ENCODE results near the gene PDF. TPM values are rescaled to one million over a fixed set of nuclear protein-coding genes. Genes with fewer than 3 reads are reported as not detected.
"Not testable (repeated sequence)": the region's sequence is repeated elsewhere in the genome, so short reads cannot be mapped to it uniquely, and the experiment has no call there.

PDF gene
- polyA plus RNA-seq, 10 donors = 2.3 to 7.1 (median 3.8) TPM

GRCh38 chr16:69318177-69318910 lies 12.0 kb downstream of the PDF start:
- DNase-seq = no peak

GRCh38 chr16:69316595-69317034 lies 13.8 kb downstream of the PDF start:
- no peak for DNase-seq

- DNase-seq = no peak
Observed at GRCh38 chr16:69315486-69316311, 14.7 kb downstream of the PDF start.

- no peak for DNase-seq
Observed at GRCh38 chr16:69314534-69314933, 15.9 kb downstream of the PDF start.

GRCh38 chr16:69313469-69313868 lies 16.9 kb downstream of the PDF start:
- DNase-seq = no peak

DNA sequence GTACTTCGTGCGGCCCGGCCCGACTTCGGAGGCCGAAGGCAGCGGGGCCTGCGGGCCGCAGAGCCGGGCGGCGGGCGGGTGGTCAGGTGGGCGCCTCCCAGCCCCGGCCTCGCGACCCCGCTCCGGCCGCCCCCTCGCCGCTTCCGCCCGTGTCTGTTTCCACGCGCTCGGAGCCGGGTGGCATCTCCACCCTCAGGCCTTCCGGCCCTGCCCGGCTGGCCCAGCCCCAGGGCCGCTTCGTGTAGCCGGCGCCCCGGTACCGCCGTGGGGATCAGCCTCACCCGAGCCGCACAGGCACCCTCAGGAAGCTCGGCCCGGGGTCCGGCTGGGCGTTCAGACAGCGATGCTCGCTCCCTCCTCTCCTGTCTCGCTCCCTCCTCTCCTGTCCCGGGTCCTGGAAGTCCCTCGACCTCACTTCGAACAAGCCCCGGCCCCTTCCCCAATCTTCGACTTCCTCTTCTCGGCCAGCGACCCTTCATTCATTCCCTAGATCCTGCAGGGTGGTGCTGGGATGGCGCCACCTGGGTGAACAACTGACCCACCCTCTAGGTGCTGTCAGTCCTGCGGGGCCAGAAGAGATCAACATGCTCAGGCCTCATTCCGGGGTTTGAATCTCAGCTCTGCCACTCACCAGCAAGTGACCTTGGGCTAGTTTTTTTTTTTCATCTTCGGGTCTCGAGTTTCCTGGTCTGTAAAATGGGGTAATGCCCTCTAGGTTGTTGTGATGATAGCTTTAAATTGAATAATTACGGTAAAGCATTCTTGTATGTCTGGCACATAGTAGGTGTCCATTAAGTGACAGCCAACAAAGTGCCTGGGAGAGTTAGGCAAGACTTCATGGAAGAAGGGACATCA lies 18.6 kb downstream of the PDF start:
- DNase-seq = no peak

GRCh38 chr16:69310653-69311532 lies 19.5 kb downstream of the PDF start, which contains the start of gene VPS4A:
Gene VPS4A, plus strand, starts transcription at chr16:69311350. Its CDS starts 162 bp downstream, at chr16:69311512.
- DNase-seq = peak; percentile 95 to 98 (median 96)

GRCh38 chr16:69309316-69309715 lies 21.1 kb downstream of the PDF start:
- peak in 1 of 3 donors; percentile 44 for DNase-seq

DNA sequence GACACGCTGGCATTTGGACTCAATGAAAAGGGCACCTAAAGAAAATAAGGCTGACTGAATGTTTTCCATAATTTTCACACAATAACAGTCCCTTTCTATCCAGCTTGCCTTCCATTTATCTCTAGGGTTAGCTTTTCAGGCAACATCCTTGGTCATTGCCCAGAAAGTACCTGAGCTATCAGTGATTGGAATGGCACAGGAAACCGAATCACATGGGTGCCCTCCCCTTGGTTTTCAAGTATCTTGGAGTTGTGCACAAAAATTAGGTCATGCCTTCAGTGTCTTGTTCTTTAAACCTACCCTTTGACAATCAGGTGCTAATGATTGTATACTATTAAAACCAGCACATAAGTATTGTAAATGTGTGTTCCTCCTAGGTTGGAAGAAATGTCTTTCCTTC lies 22.5 kb downstream of the PDF start:
- DNase-seq = no peak

GRCh38 chr16:69307091-69307490 lies 23.3 kb downstream of the PDF start:
- DNase-seq = no peak

GRCh38 chr16:69306031-69306430 lies 24.4 kb downstream of the PDF start:
- no peak for DNase-seq

- DNase-seq = no peak
Observed at GRCh38 chr16:69302301-69302700, 28.1 kb downstream of the PDF start.

DNA sequence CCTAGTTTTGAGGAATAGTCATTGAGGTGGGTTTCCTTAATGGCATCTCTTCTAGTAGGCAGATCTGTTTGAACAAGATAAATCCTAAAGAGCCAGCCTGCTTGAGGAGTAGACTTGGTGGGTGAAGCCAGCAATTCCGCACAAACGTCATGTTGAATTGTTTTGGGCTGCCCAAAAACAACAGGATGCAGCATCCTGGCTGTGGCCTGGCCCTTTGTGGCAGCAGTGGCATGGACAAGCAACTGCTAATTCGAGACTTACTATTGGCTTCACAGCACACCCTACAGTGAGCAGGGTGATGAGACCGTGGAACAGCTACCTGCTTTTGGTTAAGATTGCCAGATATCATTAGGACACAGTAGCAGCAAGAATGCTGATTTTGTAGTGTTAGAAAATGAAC lies 28.5 kb downstream of the PDF start:
- no peak for DNase-seq

- no peak for DNase-seq
Observed at GRCh38 chr16:69301187-69301586, 29.2 kb downstream of the PDF start.

DNA sequence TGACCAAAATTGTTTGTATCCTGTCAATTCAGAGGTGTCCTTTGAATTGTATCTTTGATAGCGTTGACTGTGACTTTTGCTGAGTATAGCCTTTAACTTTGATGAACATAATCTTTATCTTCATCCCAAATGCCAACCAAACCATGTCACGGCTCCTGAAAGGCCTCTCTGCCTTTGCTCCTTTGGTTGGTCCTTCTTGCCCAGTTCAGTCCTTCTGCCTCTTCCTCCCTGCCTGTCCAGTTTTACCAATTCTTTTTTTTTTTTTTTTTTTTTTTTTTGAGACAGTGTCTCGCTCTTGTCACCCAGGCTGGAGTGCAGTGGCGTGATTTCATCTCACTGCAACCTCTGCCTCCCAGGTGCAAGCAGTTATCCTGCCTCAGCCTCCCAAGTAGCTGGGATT lies 32.1 kb downstream of the PDF start:
- no peak for DNase-seq

GRCh38 chr16:69296771-69297170 lies 33.6 kb downstream of the PDF start:
- not testable (repeated sequence) for DNase-seq

DNA sequence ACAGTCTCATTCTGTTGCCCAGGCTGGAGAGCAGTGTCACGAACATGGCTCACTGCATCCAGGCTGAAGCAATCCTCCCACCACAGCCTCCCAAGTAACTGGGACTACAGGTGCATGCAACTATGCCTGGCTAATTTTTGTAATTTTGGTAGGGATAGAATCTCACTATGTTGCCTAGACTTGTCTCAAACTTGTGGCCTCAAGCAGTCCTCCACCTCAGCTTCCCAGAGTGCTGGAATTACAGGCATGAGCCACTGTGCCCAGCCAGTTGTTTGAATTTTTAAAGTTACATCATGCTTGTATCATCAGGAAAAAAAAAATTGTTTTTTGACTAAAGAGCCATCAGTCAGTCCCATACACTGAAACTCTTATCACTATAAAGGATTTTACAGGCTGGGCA lies 36.3 kb downstream of the PDF start:
- DNase-seq = no peak

DNA sequence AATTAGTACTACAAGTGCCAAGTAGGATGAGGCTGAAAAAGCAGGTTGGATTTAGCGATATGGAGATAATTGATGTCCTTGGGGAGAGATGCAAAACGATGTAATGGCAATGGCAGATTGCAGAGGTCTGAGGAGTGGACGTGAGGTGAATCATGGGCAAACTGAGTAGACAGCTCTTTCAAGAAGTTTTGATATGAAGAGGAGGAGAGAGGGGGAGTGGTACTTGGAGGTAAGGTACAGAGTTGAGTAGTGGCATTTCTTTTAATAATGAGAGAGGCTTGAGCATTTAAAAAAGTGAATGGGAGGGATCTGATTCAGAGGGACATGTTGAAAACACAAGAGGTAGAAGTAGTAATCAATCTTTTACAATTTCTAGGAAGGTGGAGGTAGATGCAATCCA lies 37.0 kb downstream of the PDF start:
- no peak for DNase-seq

DNA sequence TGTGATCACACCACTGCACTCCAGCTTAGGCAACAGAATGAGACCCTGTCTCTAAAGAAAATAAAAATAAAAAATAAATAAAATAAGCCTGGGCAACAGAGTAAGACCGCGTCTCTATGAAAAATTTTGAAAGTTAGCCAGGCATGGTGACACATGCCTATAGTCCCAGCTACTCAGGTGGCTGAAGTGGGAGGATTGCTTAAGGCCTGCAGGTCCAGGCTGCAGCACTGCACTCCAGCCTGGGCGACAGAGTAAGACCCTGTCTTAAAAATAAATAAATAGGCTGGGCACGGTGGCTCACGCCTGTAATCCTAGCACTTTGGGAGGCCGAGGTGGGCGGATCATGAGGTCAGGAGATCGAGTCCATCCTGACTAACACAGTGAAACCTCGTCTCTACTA lies 38.7 kb downstream of the PDF start:
- DNase-seq = not testable (repeated sequence)

GRCh38 chr16:69286941-69287713 lies 43.3 kb downstream of the PDF start:
- DNase-seq = peak; percentile 75 to 86 (median 79)
